H1 (cell line): Measurements from ENCODE around the gene EHBP1. TPM values are rescaled to one million over a fixed set of nuclear protein-coding genes. Genes with fewer than 3 reads are reported as not detected.

Experiments used
- CTCF ChIA-PET: fragments of 300-600 bp; sonication (Branson Sonifier 250); formaldehyde crosslinking; loops from one replicate; lab custom pipeline; 2021; ENCODE audit not compliant: partially characterized antibody; lab: Charles Lee
- POLR2A ChIA-PET: fragments of 300-600 bp; sonication (Branson Sonifier 250); formaldehyde crosslinking; loops from one replicate; lab custom pipeline; 2021; ENCODE audit warnings: inconsistent platforms; ENCODE audit not compliant: partially characterized antibody; lab: Charles Lee
- DNase-seq, 2 experiments: peaks; one replicate each; pipeline versions ENCODE4 v3.0.0 to v3.0.0-alpha.2; 2010 to 2022; ENCODE audit warnings: low spot score in 2 of 2, low read depth in 1 of 2, mixed read lengths in 1 of 2
- FAIRE-seq: peaks from 2 replicates; lab custom pipeline; 2011; peaks lifted over from hg19 to GRCh38; lab: Jason Lieb, UNC
- H2AFZ ChIP-seq: 2 replicates; pipeline ENCODE4 v1.8.1; 2012; ENCODE audit warnings: low read length, inconsistent platforms
- H2AK5ac ChIP-seq: 2 replicates; pipeline ENCODE4 v1.6.1; 2013; ENCODE audit warnings: low read depth, low read length
- H2BK120ac ChIP-seq: replicated peaks from 2 replicates; pipeline ENCODE3; 2013; ENCODE audit warnings: low read depth, low read length, inconsistent platforms
- H2BK12ac ChIP-seq: 2 replicates; pipeline ENCODE4 v1.6.1; 2013; ENCODE audit warnings: low read depth, low read length
- H2BK15ac ChIP-seq: 2 replicates; pipeline ENCODE4 v1.6.1; 2013; ENCODE audit warnings: low read length
- H2BK20ac ChIP-seq: 2 replicates; pipeline ENCODE4 v1.6.1; 2013; ENCODE audit warnings: low read length
- H2BK5ac ChIP-seq: 2 replicates; pipeline ENCODE4 v1.6.1; 2013; ENCODE audit warnings: low read depth, low read length
- H3K14ac ChIP-seq: 2 replicates; pipeline ENCODE4 v1.6.1; 2013; ENCODE audit warnings: inconsistent platforms; ENCODE audit not compliant: insufficient read length
- H3K18ac ChIP-seq: 2 replicates; pipeline ENCODE4 v1.6.1; 2013; ENCODE audit warnings: low read length; ENCODE audit errors: extremely low read depth
- H3K23ac ChIP-seq: 2 replicates; pipeline ENCODE4 v1.6.1; 2013; ENCODE audit warnings: inconsistent platforms; ENCODE audit not compliant: insufficient read length
- H3K23me2 ChIP-seq: 2 replicates; pipeline ENCODE4 v1.6.1; 2013; ENCODE audit warnings: low read depth, low read length
- H3K27ac ChIP-seq: 2 replicates; pipeline ENCODE4 v1.6.1; 2011; ENCODE audit warnings: low read depth, low read length, inconsistent platforms
- H3K27me3 ChIP-seq, 4 experiments: replicated peaks in 1 of 4; 1 replicate in 1 of 4; 2 replicates in 3 of 4; pipeline versions ENCODE4 v1.6.1 to v1.8.1; 2011 to 2013; ENCODE audit warnings: low read length in 3 of 4, mild to moderate bottlenecking in 3 of 4, inconsistent platforms in 2 of 4, mixed read lengths in 2 of 4, moderate library complexity in 1 of 4; ENCODE audit not compliant: control insufficient read depth in 3 of 4, insufficient read depth in 3 of 4; ENCODE audit errors: extremely low read depth in 1 of 4
- H3K36me3 ChIP-seq, 4 experiments: 2 replicates each; pipeline versions ENCODE4 v1.6.1 to v1.8.1; 2011 to 2013; ENCODE audit warnings: mild to moderate bottlenecking in 4 of 4, low read length in 3 of 4, moderate library complexity in 2 of 4, control low read depth in 1 of 4, inconsistent platforms in 1 of 4; ENCODE audit not compliant: insufficient read depth in 4 of 4, control insufficient read depth in 2 of 4
- H3K4ac ChIP-seq: replicated peaks from 2 replicates; pipeline ENCODE3; 2013; ENCODE audit warnings: low read length, low read depth, mixed read lengths, inconsistent platforms; ENCODE audit not compliant: insufficient read length
- H3K4me1 ChIP-seq, 4 experiments: replicated peaks in 1 of 4; 1 replicate in 1 of 4; 2 replicates in 3 of 4; pipeline versions ENCODE4 v1.6.1 to v1.8.1; 2011 to 2013; ENCODE audit warnings: low read length in 3 of 4, inconsistent platforms in 2 of 4, mixed read lengths in 1 of 4; ENCODE audit not compliant: insufficient read depth in 4 of 4, control insufficient read depth in 3 of 4
- H3K4me2 ChIP-seq, 2 experiments: 2 replicates each; pipeline versions ENCODE4 v1.6.1 to v1.8.1; 2011 to 2013; ENCODE audit warnings: low read depth in 2 of 2, low read length in 2 of 2, control low read depth in 1 of 2, inconsistent platforms in 1 of 2, mild to moderate bottlenecking in 1 of 2; ENCODE audit not compliant: insufficient read depth in 1 of 2
- H3K4me3 ChIP-seq, 4 experiments: fragments of 200-600, 300-600 bp in 1 of 4; sonication (generic), shearing (Covaris generic), sonication (Bioruptor Twin) in 1 of 4; 2 replicates each; pipeline versions ENCODE4 v1.5.1 to v1.8.1; 2011 to 2016; ENCODE audit warnings: low read length in 4 of 4, low read depth in 3 of 4, control low read depth in 2 of 4, inconsistent platforms in 2 of 4, mild to moderate bottlenecking in 2 of 4, mixed read lengths in 1 of 4, moderate library complexity in 1 of 4; ENCODE audit not compliant: insufficient read depth in 2 of 4; ENCODE audit errors: extremely low read depth in 1 of 4
- H3K56ac ChIP-seq: replicated peaks from 2 replicates; pipeline ENCODE3; 2013; ENCODE audit warnings: low read depth, mild to moderate bottlenecking, mixed read lengths, low read length, inconsistent platforms; ENCODE audit not compliant: insufficient read length
- H3K79me1 ChIP-seq: 2 replicates; pipeline ENCODE4 v1.6.1; 2013; ENCODE audit warnings: low read depth, low read length, control low read depth
- H3K79me2 ChIP-seq, 2 experiments: 2 replicates each; pipeline versions ENCODE4 v1.6.1 to v1.8.1; 2012 to 2013; ENCODE audit warnings: low read length in 2 of 2, mild to moderate bottlenecking in 2 of 2, inconsistent platforms in 1 of 2; ENCODE audit not compliant: insufficient read depth in 2 of 2, control insufficient read depth in 1 of 2
- H3K9ac ChIP-seq, 4 experiments: replicated peaks in 1 of 4; 1 replicate in 1 of 4; 2 replicates in 3 of 4; pipeline versions ENCODE4 v1.6.1 to v1.8.1; 2011 to 2013; ENCODE audit warnings: low read depth in 3 of 4, low read length in 3 of 4, control low read depth in 2 of 4, mild to moderate bottlenecking in 2 of 4, moderate library complexity in 2 of 4, inconsistent platforms in 1 of 4; ENCODE audit errors: extremely low read depth in 1 of 4
- H3K9me3 ChIP-seq, 2 experiments: 2 replicates each; pipeline versions ENCODE4 v1.6.1 to v1.8.1; 2012 to 2013; ENCODE audit warnings: mild to moderate bottlenecking in 2 of 2, moderate library complexity in 2 of 2, control low read depth in 1 of 2, inconsistent platforms in 1 of 2, low read depth in 1 of 2, low read length in 1 of 2, mixed read lengths in 1 of 2; ENCODE audit not compliant: insufficient read depth in 2 of 2
- H4K20me1 ChIP-seq, 2 experiments: replicated peaks in 1 of 2; 2 replicates each; pipeline versions ENCODE3 to v1.8.1; 2011 to 2013; ENCODE audit warnings: inconsistent platforms in 2 of 2, low read length in 2 of 2, mild to moderate bottlenecking in 1 of 2; ENCODE audit not compliant: insufficient read depth in 2 of 2, control insufficient read depth in 1 of 2
- H4K5ac ChIP-seq: 2 replicates; pipeline ENCODE4 v1.6.1; 2013; ENCODE audit warnings: low read length, low read depth, mixed read lengths, inconsistent platforms; ENCODE audit not compliant: insufficient read length
- H4K8ac ChIP-seq: 2 replicates; pipeline ENCODE4 v1.8.0; 2013; ENCODE audit warnings: mild to moderate bottlenecking, moderate library complexity, low read length, inconsistent platforms; ENCODE audit not compliant: insufficient read depth; ENCODE audit errors: extremely low read depth
- H4K91ac ChIP-seq: replicated peaks from 2 replicates; pipeline ENCODE3; 2013; ENCODE audit warnings: low read length, mixed read lengths, inconsistent platforms; ENCODE audit not compliant: insufficient read length
- HDAC2 ChIP-seq, 2 experiments: fragments of 300-600 bp in 1 of 2; sonication (generic) in 1 of 2; IDR thresholded peaks; 2 replicates each; pipeline ENCODE4 v1.6.1; 2011 to 2012; ENCODE audit warnings: low read depth in 2 of 2, low read length in 2 of 2, mild to moderate bottlenecking in 2 of 2, moderate library complexity in 2 of 2, borderline replicate concordance in 1 of 2, inconsistent platforms in 1 of 2
- ZNF274 ChIP-seq: IDR thresholded peaks from 2 replicates; pipeline ENCODE4 v1.7.0; 2012; ENCODE audit warnings: low read length, borderline replicate concordance; ENCODE audit errors: extremely low read depth
- WGBS, 2 experiments: shearing (Covaris generic) in 1 of 2; methylation state at CpG; one replicate each; pipeline versions ENCODE4 v1.1.6 to v1.1.7; 2013 to 2015; ENCODE audit warnings: low lambda C conversion rate in 2 of 2, mixed read lengths in 2 of 2, inconsistent platforms in 1 of 2, low coverage in 1 of 2, missing lambda C conversion rate in 1 of 2; ENCODE audit not compliant: insufficient replicate concordance in 2 of 2, insufficient coverage in 1 of 2, insufficient read length in 1 of 2; ENCODE audit errors: extremely low coverage in 1 of 2, missing lambda C conversion rate in 1 of 2; 5-methylcytosine and 5-hydroxymethylcytosine counted together
- polyA plus RNA-seq, 7 experiments: library from polyadenylated mRNA; depleted of rRNA in 3 of 7; stranded (reverse) in 5 of 7; unstranded in 2 of 7; fragments of >200 nt in 5 of 7; fragments of 200-250 nt in 2 of 7; gene quantifications; 1 replicate in 5 of 7; 2 replicates in 1 of 7; 4 replicates in 1 of 7; pipeline versions ENCODE4 v1.2.1 to v1.2.3, GENCODE V29; 2011 to 2013; ENCODE audit warnings: missing spikeins in 2 of 7, mixed read lengths in 2 of 7
- total RNA-seq: library from RNA; stranded (reverse); fragmentation: NEBNext Ultra II Directional; extraction: Animal tissue kit (Norgen Biotek cat#: 25700); gene quantifications from 2 replicates; pipeline ENCODE4 v1.2.1, GENCODE V29; 2021

The EHBP1 gene
- total and polyA plus RNA-seq, 2 of the 8 experiments (the other 6 are each of a cell fraction or from before 2014, with no cell fraction given) = 12.0 to 64.1 TPM

- peaks cover 0 to 12% (median 6%) of the 10 kb centered on the region in 4 experiments; a peak in 3 of 7 replicates for H3K4me1 ChIP-seq
- DNase-seq (no peak), FAIRE-seq (no peak)
- CTCF ChIA-PET = interaction anchor here (0.5 kb wide), 1 partner anchor 258 kb away, joined by 3 read pairs; no protein-coding TSS in a partner anchor
- H4K5ac ChIP-seq = no peak overlapping the region
- H3K27me3 ChIP-seq = no peaks in the 10 kb centered on the region
- peaks cover 0 to 76% of the 10 kb centered on the region in 2 experiments; a peak in 2 of 4 replicates for H3K79me2 ChIP-seq
- peaks cover 0 to 3% of the 10 kb centered on the region in 2 experiments for H4K20me1 ChIP-seq
- H3K4ac ChIP-seq = no peak overlapping the region
- H2AFZ ChIP-seq = no peak overlapping the region
- no peak overlapping the region for H2AK5ac ChIP-seq
- WGBS, 2 experiments = 89% methylated on average over 5 of the region's 5 CpGs; no CpG with 5 or more reads in 1 of the 2 experiments
- H3K9ac ChIP-seq = no peak overlapping the region
- peaks cover 0 to 3% (median 2%) of the 10 kb centered on the region in 4 experiments; a peak in 3 of 8 replicates for H3K36me3 ChIP-seq
- no peak overlapping the region for H3K27ac ChIP-seq
- H3K18ac ChIP-seq = no peak overlapping the region
- no peak overlapping the region for H2BK15ac ChIP-seq
- no peak overlapping the region for H2BK120ac ChIP-seq
- POLR2A ChIA-PET = interaction anchor here (0.6 kb wide), 1 partner anchor 211 kb away, joined by 3 read pairs; no protein-coding TSS in a partner anchor
- no peaks in the 10 kb centered on the region; the same call in 1 of the 2 replicates for H3K23me2 ChIP-seq
- H3K4me3 ChIP-seq = no peak overlapping the region
- H3K9me3 ChIP-seq = no peaks in the 10 kb centered on the region
- H2BK12ac ChIP-seq = no peak overlapping the region
- no peak overlapping the region for H4K91ac ChIP-seq
- H3K79me1 ChIP-seq = no peaks in the 10 kb centered on the region
- no peak overlapping the region for H3K23ac ChIP-seq
- H3K14ac ChIP-seq = no peak overlapping the region
- no peak overlapping the region for H4K8ac ChIP-seq
- no peak overlapping the region for H2BK5ac ChIP-seq
- no peak overlapping the region for H2BK20ac ChIP-seq
- no peak overlapping the region for H3K56ac ChIP-seq
- H3K4me2 ChIP-seq = no peak overlapping the region
- TF ChIP-seq HDAC2 (IDR thresholded peaks at IDR 0.05; ENCODE audit: borderline replicate concordance in 1 of 2, low read depth in 2 of 2, low read length in 2 of 2) (no peak), ZNF274 (no peak)
These were observed 40.5 kb downstream of the EHBP1 start for GRCh38 chr2:62745891-62746481.
